ENCODE results near the gene KRT32. TPM values are rescaled to one million over a fixed set of nuclear protein-coding genes. Genes with fewer than 3 reads are reported as not detected.

The KRT32 gene
- total and polyA plus RNA-seq, 12 donors = not detected

DNA sequence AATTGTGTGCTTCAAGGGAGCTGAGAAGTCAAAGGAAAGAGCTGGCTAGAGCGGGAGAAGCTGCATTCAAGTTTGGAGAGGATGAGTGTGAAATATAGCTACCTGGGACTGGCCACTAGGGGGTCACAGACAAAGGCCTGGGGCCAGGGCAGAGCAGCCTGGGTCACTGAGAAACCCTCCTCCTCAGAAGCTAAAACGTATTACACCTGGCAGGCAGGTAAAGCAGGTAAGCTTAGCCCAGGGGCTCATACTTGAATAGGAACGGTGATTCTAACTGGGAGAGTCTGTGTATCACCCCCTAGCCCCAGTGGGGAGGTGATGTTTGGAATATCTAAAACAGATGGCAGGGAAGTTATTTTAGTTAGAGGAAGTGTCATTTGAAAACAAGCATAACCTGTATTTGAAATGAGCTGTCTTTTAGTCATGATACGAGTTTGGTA lies 49.6 kb downstream of the KRT32 start:
- DNase-seq = no peak
- Histone ChIP-seq H3K9me3 (replicated peaks in 1 of 3) (no peaks in the 10 kb centered on the region), H3K27ac (no peak overlapping the region), H3K4me3 (no peak overlapping the region), H3K36me3 (replicated peaks in 1 of 2) (no peaks in the 10 kb centered on the region), H3K4me1 (replicated peaks in 1 of 2) (peaks cover 5 to 18% of the 10 kb centered on the region in 2 donors), H3K27me3 (no peaks in the 10 kb centered on the region)
- TF ChIP-seq CTCF (IDR thresholded peaks at IDR 0.05) (no peak), POLR2A (IDR thresholded peaks at IDR 0.05) (no peak)
- intact Hi-C loops (cut with DNase I) = no loop called here
- 63 to 71% (median 64%) methylated on average over 4 of the region's 4 CpGs for whole genome bisulfite sequencing, 4 donors

DNA sequence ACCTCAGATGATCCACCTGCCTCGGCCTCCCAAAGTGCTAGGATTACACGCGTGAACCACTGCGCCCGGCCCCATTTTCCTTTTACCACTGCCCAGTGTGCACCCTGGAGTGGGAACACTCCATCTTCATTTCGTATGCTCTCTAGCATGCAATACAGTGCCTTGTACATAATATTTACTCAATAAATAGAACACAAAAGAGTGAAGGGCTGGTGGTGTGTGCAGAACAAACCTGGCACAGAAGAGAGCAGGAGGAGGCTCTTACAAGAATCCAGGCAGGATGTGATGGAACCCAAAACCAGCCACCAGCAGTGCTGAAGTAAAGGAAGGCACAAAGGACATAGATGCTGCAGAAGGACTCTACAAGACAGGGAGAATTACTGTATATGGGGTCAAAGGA lies 50.1 kb downstream of the KRT32 start:
- TF ChIP-seq POLR2A (IDR thresholded peaks at IDR 0.05) (no peak), CTCF (IDR thresholded peaks at IDR 0.05) (no peak)
- intact Hi-C loops (cut with DNase I) = no loop called here
- Histone ChIP-seq H3K27me3 (no peaks in the 10 kb centered on the region), H3K4me1 (replicated peaks in 1 of 2) (peaks cover 5 to 18% of the 10 kb centered on the region in 2 donors), H3K4me3 (no peak overlapping the region), H3K36me3 (replicated peaks in 1 of 2) (no peaks in the 10 kb centered on the region), H3K27ac (peak overlapping the region in 1 of 5 donors; percentile 63), H3K9me3 (replicated peaks in 1 of 3) (no peaks in the 10 kb centered on the region)
- DNase-seq = no peak
- whole genome bisulfite sequencing, 4 donors = 93 to 98% (median 96%) methylated on average over 6 of the region's 6 CpGs

DNA sequence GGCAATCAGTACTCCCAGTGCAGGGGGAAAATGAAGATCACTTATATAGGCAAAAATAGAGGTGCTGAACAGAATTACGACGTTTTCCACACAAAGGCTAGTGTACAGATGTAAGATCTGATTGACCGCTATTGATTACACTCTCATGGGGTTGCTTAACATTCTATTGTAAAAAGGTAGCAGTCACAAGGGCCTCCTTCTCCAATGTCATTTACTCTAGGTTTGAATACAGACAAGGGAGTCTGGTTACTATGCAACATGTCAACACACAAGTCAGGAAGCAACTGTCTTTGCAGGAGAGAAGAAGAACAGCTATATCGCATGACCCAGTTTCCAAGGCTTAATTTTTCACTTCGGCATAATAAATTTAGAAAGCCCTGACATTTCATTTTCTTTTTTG lies 50.7 kb downstream of the KRT32 start:
- intact Hi-C loops (cut with DNase I) = no loop called here
- TF ChIP-seq CTCF (IDR thresholded peaks at IDR 0.05) (no peak), POLR2A (IDR thresholded peaks at IDR 0.05) (no peak)
- H3K27me3 ChIP-seq = no peaks in the 10 kb centered on the region
- no peak overlapping the region for H3K4me3 ChIP-seq
- no peaks in the 10 kb centered on the region for H3K36me3 ChIP-seq (replicated peaks in 1 of 2)
- 56 to 77% (median 71%) methylated on average over 5 of the region's 5 CpGs for WGBS, 4 donors
- no peaks in the 10 kb centered on the region for H3K9me3 ChIP-seq (replicated peaks in 1 of 3)
- peak overlapping the region in 2 of 5 donors; percentile 19 to 63 for H3K27ac ChIP-seq
- no peak for DNase-seq
- H3K4me1 ChIP-seq (replicated peaks in 1 of 2) = peaks cover 5 to 18% of the 10 kb centered on the region in 2 donors

DNA sequence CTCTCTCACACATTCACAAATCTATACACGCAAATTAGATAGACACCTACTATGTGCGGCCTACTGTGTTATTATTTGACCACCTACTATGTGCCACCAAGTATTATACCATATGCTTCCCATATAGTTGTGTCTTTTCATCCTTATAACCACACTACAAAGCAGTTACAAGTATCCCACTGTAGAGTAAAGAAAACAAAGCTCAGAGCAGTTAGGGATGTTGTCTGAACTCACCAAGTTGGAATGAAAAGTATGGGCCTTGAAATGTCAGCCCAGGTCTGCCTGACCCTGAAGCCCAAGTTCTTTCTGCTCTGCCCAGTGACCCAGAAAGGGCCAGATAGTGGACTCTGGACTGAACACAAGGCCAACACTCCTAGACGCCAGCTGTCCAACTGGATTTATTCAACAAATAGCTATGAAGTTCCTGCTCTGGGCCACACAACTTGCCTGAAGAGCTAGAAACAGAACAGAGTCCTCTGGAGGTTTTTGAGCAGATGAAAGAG lies 51.3 kb downstream of the KRT32 start:
- Histone ChIP-seq H3K27me3 (no peaks in the 10 kb centered on the region), H3K36me3 (replicated peaks in 1 of 2) (no peaks in the 10 kb centered on the region), H3K9me3 (replicated peaks in 1 of 3) (no peaks in the 10 kb centered on the region), H3K4me1 (replicated peaks in 1 of 2) (peaks cover 5 to 18% of the 10 kb centered on the region in 2 donors), H3K4me3 (no peak overlapping the region), H3K27ac (peak overlapping the region in 2 of 5 donors; percentile 19 to 55)
- DNase-seq = peak; percentile 34 to 82 (median 72)
- no peak for TF ChIP-seq POLR2A (IDR thresholded peaks at IDR 0.05)
- TF ChIP-seq CTCF (IDR thresholded peaks at IDR 0.05) = no peak
- WGBS, 4 donors = 48 to 57% (median 50%) methylated on average over 3 of the region's 3 CpGs
- intact Hi-C loops (cut with DNase I) = no loop called here
